HG02981 (cell line): Measurements from ENCODE around the gene HOTAIR.

Experiments used
- ATAC-seq: cut with Tn5 transposase; IDR thresholded peaks from one replicate; pipeline ENCODE4 v1.9.1; 2021; ENCODE audit warnings: mild to moderate bottlenecking, moderate library complexity; ENCODE audit not compliant: unreplicated experiment

The HOTAIR gene

GRCh38 chr12:53950437-53950773 lies 24.3 kb downstream of the HOTAIR start:
- no peak for ATAC-seq

- no peak for ATAC-seq
Measured at GRCh38 chr12:53949631-53950436, 24.9 kb downstream of the HOTAIR start.

- no peak for ATAC-seq
Measured at GRCh38 chr12:53948650-53949593, 25.8 kb downstream of the HOTAIR start.

- ATAC-seq, result no peak
Measured at GRCh38 chr12:53947743-53948142, 27.0 kb downstream of the HOTAIR start.

- ATAC-seq, result no peak
Measured at GRCh38 chr12:53944907-53945847, 29.6 kb downstream of the HOTAIR start.

- ATAC-seq, result no peak
Measured at GRCh38 chr12:53944209-53944608, 30.5 kb downstream of the HOTAIR start.

GRCh38 chr12:53942467-53942997 lies 32.2 kb downstream of the HOTAIR start:
- no peak for ATAC-seq

GRCh38 chr12:53941750-53942149 lies 33.0 kb downstream of the HOTAIR start:
- no peak for ATAC-seq

- ATAC-seq, result no peak
Measured at GRCh38 chr12:53941187-53941586, 33.6 kb downstream of the HOTAIR start.

GRCh38 chr12:53940443-53941014 lies 34.2 kb downstream of the HOTAIR start:
- no peak for ATAC-seq

GRCh38 chr12:53939141-53940108 lies 35.3 kb downstream of the HOTAIR start:
- no peak for ATAC-seq

GRCh38 chr12:53938326-53939140 lies 36.2 kb downstream of the HOTAIR start, which contains the start of gene HOXC13:
Gene HOXC13, plus strand, starts transcription at chr12:53938831. Its CDS starts 76 bp downstream, at chr12:53938907.
- no peak for ATAC-seq

- no peak for ATAC-seq
Measured at GRCh38 chr12:53937596-53938325, 37.0 kb downstream of the HOTAIR start.

GRCh38 chr12:53937099-53937498 lies 37.7 kb downstream of the HOTAIR start:
- no peak for ATAC-seq

GRCh38 chr12:53935383-53936341 lies 39.1 kb downstream of the HOTAIR start:
- ATAC-seq, result no peak

GRCh38 chr12:53932915-53933314 lies 41.8 kb downstream of the HOTAIR start:
- no peak for ATAC-seq
